PC-9 (cell line): ENCODE measurements around the gene MBD3. TPM values are rescaled to one million over a fixed set of nuclear protein-coding genes. Genes with fewer than 3 reads are reported as not detected.

Source experiments
- BruUV-seq: library from RNA; stranded (reverse); fragments of 400-500 nt; replicated peaks from 2 replicates; lab custom pipeline; 2021; lab: Mats Ljungman, UMichigan
- CTCF ChIA-PET: fragments of 300-600 bp; sonication (Branson Sonifier 250); formaldehyde crosslinking; loops from one replicate; lab custom pipeline; 2022; ENCODE audit warnings: antibody characterized with exemption; lab: Charles Lee
- POLR2A ChIA-PET: fragments of 300-600 bp; sonication (Branson Sonifier 250); formaldehyde crosslinking; loops from one replicate; lab custom pipeline; 2022; ENCODE audit warnings: antibody characterized with exemption; ENCODE audit not compliant: unreplicated experiment; lab: Charles Lee
- DNase-seq, 2 experiments: peaks; one replicate each; pipeline versions ENCODE4 v3.0.0 to v3.0.0-alpha.2; 2015 to 2022; ENCODE audit warnings: mixed read lengths in 1 of 2
- H2AFZ ChIP-seq: fragments of 200-600 bp; sonication (generic); 2 replicates; pipeline ENCODE4 v1.8.1; 2017; ENCODE audit warnings: antibody characterized with exemption
- H3F3A ChIP-seq: fragments of 200-600 bp; sonication (generic); 2 replicates; pipeline ENCODE4 v1.8.1; 2017; ENCODE audit warnings: antibody characterized with exemption, mild to moderate bottlenecking, low read depth; ENCODE audit not compliant: insufficient read depth
- H3K27ac ChIP-seq: fragments of 200-600 bp; sonication (generic); 2 replicates; pipeline ENCODE4 v1.6.1; 2016; ENCODE audit warnings: mixed run types
- H3K27me3 ChIP-seq: fragments of 200-600 bp; sonication (generic); 2 replicates; pipeline ENCODE4 v1.6.1; 2016; ENCODE audit warnings: low read depth, mixed run types; ENCODE audit not compliant: insufficient read depth
- H3K36me3 ChIP-seq: fragments of 200-600 bp; sonication (generic); 2 replicates; pipeline ENCODE4 v1.6.1; 2016; ENCODE audit warnings: low read depth, mixed run types
- H3K4me1 ChIP-seq: fragments of 200-600 bp; sonication (generic); replicated peaks from 2 replicates; pipeline ENCODE4 v1.6.1; 2016; ENCODE audit warnings: mixed run types; ENCODE audit not compliant: insufficient read depth
- H3K4me2 ChIP-seq: fragments of 200-600 bp; sonication (generic); 2 replicates; pipeline ENCODE4 v1.6.1; 2017; ENCODE audit warnings: mixed run types
- H3K4me3 ChIP-seq: fragments of 200-600 bp; sonication (generic); 2 replicates; pipeline ENCODE4 v1.6.1; 2016; ENCODE audit warnings: mixed run types
- H3K79me2 ChIP-seq: fragments of 200-600 bp; sonication (generic); 2 replicates; pipeline ENCODE4 v1.6.1; 2017; ENCODE audit warnings: low read depth, mixed run types
- H3K9me2 ChIP-seq: fragments of 200-600 bp; sonication (generic); 2 replicates; pipeline ENCODE4 v1.8.1; 2017; ENCODE audit warnings: mild to moderate bottlenecking; ENCODE audit not compliant: insufficient read depth
- H3K9me3 ChIP-seq: fragments of 200-600 bp; sonication (generic); 2 replicates; pipeline ENCODE4 v1.8.1; 2016; ENCODE audit warnings: low read depth; ENCODE audit not compliant: insufficient read depth
- H4K20me1 ChIP-seq: fragments of 200-600 bp; sonication (generic); 2 replicates; pipeline ENCODE4 v1.8.1; 2017; ENCODE audit not compliant: insufficient read depth
- EZH2 ChIP-seq: fragments of 200-600 bp; sonication (generic); IDR thresholded peaks from 2 replicates; pipeline ENCODE4 v1.8.0; 2017; ENCODE audit warnings: antibody characterized with exemption, low read depth
- intact Hi-C: fragments of 100-400 bp; cut with micrococcal nuclease; formaldehyde crosslinking; loops from one replicate; pipeline ENCODE4 v1.10.0; 2022; ENCODE audit not compliant: unreplicated experiment
- total RNA-seq: library from RNA; stranded (reverse); gene quantifications from 2 replicates; pipeline ENCODE4 v1.2.3, GENCODE V29; 2021
- TF ChIP-seq, protein P1 (sequence below): fragments of 200-600 bp; sonication (generic); conservative IDR thresholded peaks from 2 replicates; pipeline ENCODE4 v1.6.1; 2017; ENCODE audit warnings: mixed run types, antibody characterized with exemption, mild to moderate bottlenecking, moderate library complexity

The MBD3 gene
- total RNA-seq, 1 experiment from 2014 or later = 129 TPM

GRCh38 chr19:1612114-1613086 is 19.7 kb upstream of the MBD3 start:
- H3K36me3 ChIP-seq = no peaks in the 10 kb centered on the region

GRCh38 chr19:1611353-1611752 is 18.7 kb upstream of the MBD3 start:
- no peaks in the 10 kb centered on the region for H3K9me2 ChIP-seq
- H3K4me1 ChIP-seq = peaks cover 14% of the 10 kb centered on the region
- TF ChIP-seq, protein P1, sequence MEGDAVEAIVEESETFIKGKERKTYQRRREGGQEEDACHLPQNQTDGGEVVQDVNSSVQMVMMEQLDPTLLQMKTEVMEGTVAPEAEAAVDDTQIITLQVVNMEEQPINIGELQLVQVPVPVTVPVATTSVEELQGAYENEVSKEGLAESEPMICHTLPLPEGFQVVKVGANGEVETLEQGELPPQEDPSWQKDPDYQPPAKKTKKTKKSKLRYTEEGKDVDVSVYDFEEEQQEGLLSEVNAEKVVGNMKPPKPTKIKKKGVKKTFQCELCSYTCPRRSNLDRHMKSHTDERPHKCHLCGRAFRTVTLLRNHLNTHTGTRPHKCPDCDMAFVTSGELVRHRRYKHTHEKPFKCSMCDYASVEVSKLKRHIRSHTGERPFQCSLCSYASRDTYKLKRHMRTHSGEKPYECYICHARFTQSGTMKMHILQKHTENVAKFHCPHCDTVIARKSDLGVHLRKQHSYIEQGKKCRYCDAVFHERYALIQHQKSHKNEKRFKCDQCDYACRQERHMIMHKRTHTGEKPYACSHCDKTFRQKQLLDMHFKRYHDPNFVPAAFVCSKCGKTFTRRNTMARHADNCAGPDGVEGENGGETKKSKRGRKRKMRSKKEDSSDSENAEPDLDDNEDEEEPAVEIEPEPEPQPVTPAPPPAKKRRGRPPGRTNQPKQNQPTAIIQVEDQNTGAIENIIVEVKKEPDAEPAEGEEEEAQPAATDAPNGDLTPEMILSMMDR = no peak
- no peak for TF ChIP-seq EZH2
- H3F3A ChIP-seq = peaks cover 14% of the 10 kb centered on the region
- DNase-seq = no peak
- no TSS peak for BruUV-seq
- intact Hi-C loops = no loop called here
- no peak overlapping the region for H2AFZ ChIP-seq
- ChIA-PET POLR2A (no interaction called here), CTCF (interaction anchor here (0.7 kb wide), 1 partner anchor 35 kb away, joined by 6 read pairs; no protein-coding TSS in a partner anchor)
- no peak overlapping the region for H3K4me3 ChIP-seq
- H3K79me2 ChIP-seq = no peaks in the 10 kb centered on the region
- no peaks in the 10 kb centered on the region for H3K27me3 ChIP-seq
- H3K4me2 ChIP-seq = no peak overlapping the region
- no peaks in the 10 kb centered on the region for H3K36me3 ChIP-seq
- no peaks in the 10 kb centered on the region for H4K20me1 ChIP-seq
- H3K27ac ChIP-seq = no peak overlapping the region
- H3K9me3 ChIP-seq = no peaks in the 10 kb centered on the region

More at GRCh38 chr19:1612114-1613086, 19.7 kb upstream of the MBD3 start:
- Histone ChIP-seq H3K79me2 (no peaks in the 10 kb centered on the region), H3K4me3 (no peak overlapping the region), H3K27ac (no peak overlapping the region), H3K27me3 (no peaks in the 10 kb centered on the region), H3F3A (peaks cover 4% of the 10 kb centered on the region; the same call in 1 of the 2 replicates), H4K20me1 (no peaks in the 10 kb centered on the region), H3K9me2 (no peaks in the 10 kb centered on the region), H3K4me2 (no peak overlapping the region), H2AFZ (no peak overlapping the region), H3K4me1 (peaks cover 8% of the 10 kb centered on the region), H3K9me3 (no peaks in the 10 kb centered on the region)
- DNase-seq = no peak
- no TSS peak for BruUV-seq
- ChIA-PET POLR2A (no interaction called here), CTCF (no interaction called here)
- TF ChIP-seq, protein P1 = no peak
- no peak for TF ChIP-seq EZH2
- intact Hi-C loops = no loop called here

GRCh38 chr19:1610579-1610978 is 17.9 kb upstream of the MBD3 start:
- H3K79me2 ChIP-seq = no peaks in the 10 kb centered on the region
- no peak overlapping the region for H3K4me3 ChIP-seq
- TF ChIP-seq, protein P1 = no peak
- no peak for TF ChIP-seq EZH2
- H4K20me1 ChIP-seq = no peaks in the 10 kb centered on the region
- POLR2A ChIA-PET = no interaction called here
- intact Hi-C loops = no loop called here
- H3K27me3 ChIP-seq = no peaks in the 10 kb centered on the region
- H3K9me3 ChIP-seq = no peaks in the 10 kb centered on the region
- no peak overlapping the region for H3K27ac ChIP-seq
- no peaks in the 10 kb centered on the region for H3K9me2 ChIP-seq
- no TSS peak for BruUV-seq
- DNase-seq = no peak
- CTCF ChIA-PET = no interaction called here
- H3K4me1 ChIP-seq = peaks cover 18% of the 10 kb centered on the region
- H3F3A ChIP-seq = peaks cover 22% of the 10 kb centered on the region
- H3K4me2 ChIP-seq = no peak overlapping the region
- no peaks in the 10 kb centered on the region for H3K36me3 ChIP-seq
- no peak overlapping the region for H2AFZ ChIP-seq
